Activated naive CD8-positive, alpha-beta T cell treated with anti-CD3 and anti-CD28 coated beads for 36 hours (primary cell): ENCODE results near the gene SRPX2. TPM values are rescaled to one million over a fixed set of nuclear protein-coding genes. Genes with fewer than 3 reads are reported as not detected.

Experiments used
- DNase-seq: peaks from one replicate; pipeline ENCODE4 v3.0.0; 2021
- H3K27ac Mint-ChIP-seq: one replicate; pipeline ENCODE4 v1.8.0; 2022; ENCODE audit warnings: mild to moderate bottlenecking, moderate library complexity, mixed read lengths
- H3K27me3 Mint-ChIP-seq: one replicate; pipeline ENCODE4 v1.8.0; 2022; ENCODE audit warnings: mild to moderate bottlenecking, mixed read lengths
- H3K36me3 Mint-ChIP-seq: one replicate; pipeline ENCODE4 v1.8.0; 2021; ENCODE audit warnings: mild to moderate bottlenecking, mixed read lengths
- H3K4me1 Mint-ChIP-seq: one replicate; pipeline ENCODE4 v1.8.0; 2021; ENCODE audit warnings: mixed read lengths
- H3K4me3 Mint-ChIP-seq: one replicate; pipeline ENCODE4 v1.8.0; 2022; ENCODE audit warnings: mild to moderate bottlenecking, moderate library complexity, mixed read lengths
- H3K9me3 Mint-ChIP-seq: one replicate; pipeline ENCODE4 v1.8.0; 2022; ENCODE audit warnings: mixed read lengths
- total RNA-seq, 2 experiments: library from RNA; stranded (reverse); gene quantifications; one replicate each; pipeline ENCODE4 v1.2.3, GENCODE V29; 2021

The SRPX2 gene
- total RNA-seq, 2 experiments from 2014 or later = not detected

DNA sequence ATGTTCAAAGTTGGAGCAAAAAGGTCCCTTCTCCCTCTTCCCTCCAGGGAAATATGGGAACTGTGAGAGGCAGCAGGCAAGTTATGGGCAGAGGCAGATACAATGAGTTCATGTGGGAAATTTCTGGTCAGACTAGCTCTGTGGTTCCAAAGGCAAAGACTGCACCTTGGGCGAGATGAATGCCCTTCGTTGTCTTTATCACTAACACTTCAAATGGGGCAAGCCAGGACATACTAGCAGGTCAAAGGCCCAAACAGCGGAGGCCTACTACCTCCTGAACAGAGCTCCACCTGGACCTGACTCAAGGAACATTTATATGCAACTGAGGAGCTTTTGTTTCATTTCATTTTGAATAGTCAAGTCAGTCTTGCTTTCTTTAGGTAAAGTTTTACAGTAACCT lies 29.0 kb downstream of the SRPX2 start:
- Mint-ChIP-seq H3K4me3 (no peak overlapping the region), H3K27ac (no peak overlapping the region), H3K36me3 (no peaks in the 10 kb centered on the region), H3K9me3 (no peaks in the 10 kb centered on the region), H3K4me1 (no peaks in the 10 kb centered on the region), H3K27me3 (peaks cover 10% of the 10 kb centered on the region)
- DNase-seq = no peak

DNA sequence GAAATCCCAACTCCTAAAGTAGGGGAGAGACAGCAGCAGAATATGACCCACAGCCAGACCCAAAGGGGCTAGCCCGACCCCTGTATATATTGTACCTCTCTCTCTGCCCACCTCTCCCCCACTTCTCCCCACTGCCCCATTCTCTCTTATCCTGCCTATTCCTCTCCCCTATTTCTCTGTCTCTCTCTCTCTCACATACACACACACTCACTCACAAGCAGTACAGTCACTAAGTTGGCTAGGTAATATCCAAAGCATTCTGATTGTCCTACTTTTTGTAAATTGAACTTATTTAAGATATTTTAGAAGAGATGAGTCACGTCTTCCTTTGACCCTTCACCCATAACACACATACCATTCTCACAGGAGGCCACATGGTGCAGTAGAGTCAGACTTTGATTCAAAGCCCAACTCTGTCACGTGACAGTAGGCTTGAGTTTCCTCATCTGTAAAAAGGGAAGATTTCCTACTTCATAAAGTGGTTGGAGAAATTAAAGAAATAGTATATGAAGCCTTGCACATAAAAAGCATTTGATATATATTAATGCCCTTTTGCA lies 29.5 kb downstream of the SRPX2 start:
- Mint-ChIP-seq H3K36me3 (no peaks in the 10 kb centered on the region), H3K4me3 (no peak overlapping the region)

DNA sequence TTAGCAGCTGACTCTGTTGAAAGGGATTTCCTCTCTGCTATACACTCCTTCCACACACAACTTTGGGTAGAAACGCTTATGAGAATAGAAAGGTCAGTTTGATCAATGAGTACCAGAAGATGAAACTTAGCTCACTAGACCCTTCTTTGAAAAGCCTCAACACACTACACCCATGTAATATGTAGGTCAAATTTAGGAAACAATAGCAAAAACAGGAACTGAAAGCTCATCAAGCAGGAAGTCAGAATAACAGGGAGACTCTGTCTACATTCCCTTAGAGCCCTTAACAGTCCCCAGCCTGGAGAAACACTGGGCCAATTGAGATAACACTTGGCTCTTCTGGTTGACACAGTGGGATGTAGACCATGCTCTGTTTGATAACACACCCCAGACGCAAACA lies 30.7 kb downstream of the SRPX2 start:
- no peak for DNase-seq
- peaks cover 4% of the 10 kb centered on the region for H3K27me3 Mint-ChIP-seq
- no peak overlapping the region for H3K27ac Mint-ChIP-seq
- H3K4me3 Mint-ChIP-seq = no peak overlapping the region
- H3K4me1 Mint-ChIP-seq = no peaks in the 10 kb centered on the region
- H3K36me3 Mint-ChIP-seq = no peaks in the 10 kb centered on the region
- H3K9me3 Mint-ChIP-seq = no peaks in the 10 kb centered on the region

More for the DNA sequence above, 29.5 kb downstream of the SRPX2 start:
- DNase-seq = no peak
- H3K9me3 Mint-ChIP-seq = no peaks in the 10 kb centered on the region
- no peak overlapping the region for H3K27ac Mint-ChIP-seq
- H3K27me3 Mint-ChIP-seq = peaks cover 8% of the 10 kb centered on the region
- no peaks in the 10 kb centered on the region for H3K4me1 Mint-ChIP-seq

DNA sequence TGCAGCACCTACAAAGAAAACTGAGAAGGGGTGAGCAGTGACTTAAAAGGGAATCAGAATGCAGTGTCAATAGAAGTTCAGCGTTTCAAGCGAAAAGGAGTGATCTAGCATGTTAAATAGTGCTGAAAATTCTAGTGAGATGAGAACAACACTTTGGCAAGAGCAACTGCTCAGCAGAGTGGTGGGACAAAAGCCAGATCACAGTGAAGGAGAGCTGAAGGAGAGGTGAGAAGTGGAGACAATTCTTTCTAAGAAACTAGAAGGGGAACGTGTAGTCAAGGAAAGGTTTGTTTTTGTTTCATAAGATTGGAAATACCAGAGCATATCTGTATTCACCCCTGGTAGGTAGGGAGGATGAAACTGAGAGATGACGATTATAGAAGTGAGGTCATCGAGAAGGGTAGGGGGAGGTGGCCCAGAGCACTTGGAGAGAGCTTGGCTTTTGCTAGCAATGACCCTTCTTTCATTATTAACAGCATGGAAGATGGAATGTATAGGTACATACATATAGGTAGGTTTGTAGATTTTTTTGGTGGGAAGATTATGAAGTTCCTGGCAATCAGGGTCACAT lies 33.7 kb downstream of the SRPX2 start:
- no peak for DNase-seq
- Mint-ChIP-seq H3K9me3 (no peaks in the 10 kb centered on the region), H3K27me3 (no peaks in the 10 kb centered on the region), H3K27ac (no peak overlapping the region), H3K36me3 (no peaks in the 10 kb centered on the region), H3K4me3 (no peak overlapping the region), H3K4me1 (no peaks in the 10 kb centered on the region)

DNA sequence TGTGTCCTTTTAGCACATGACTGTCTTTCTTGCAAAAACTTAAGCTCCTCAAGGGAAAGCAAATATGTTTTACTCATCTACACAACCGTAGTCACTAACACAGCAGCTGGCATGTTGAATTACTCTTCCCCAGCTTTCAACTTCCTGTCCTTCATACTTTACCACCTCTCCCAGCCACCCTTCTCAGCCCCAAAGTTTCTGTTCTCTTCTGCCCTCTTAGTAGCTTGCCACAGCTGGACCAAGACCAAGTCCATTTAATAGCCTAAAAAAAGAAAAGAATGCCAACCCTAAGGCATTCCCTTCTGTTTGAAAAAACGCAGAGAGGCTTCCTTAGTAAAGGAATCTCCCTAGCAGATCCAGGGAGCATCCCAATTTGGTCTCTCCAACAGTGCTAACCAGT lies 36.8 kb downstream of the SRPX2 start:
- no peak overlapping the region for H3K27ac Mint-ChIP-seq

DNA sequence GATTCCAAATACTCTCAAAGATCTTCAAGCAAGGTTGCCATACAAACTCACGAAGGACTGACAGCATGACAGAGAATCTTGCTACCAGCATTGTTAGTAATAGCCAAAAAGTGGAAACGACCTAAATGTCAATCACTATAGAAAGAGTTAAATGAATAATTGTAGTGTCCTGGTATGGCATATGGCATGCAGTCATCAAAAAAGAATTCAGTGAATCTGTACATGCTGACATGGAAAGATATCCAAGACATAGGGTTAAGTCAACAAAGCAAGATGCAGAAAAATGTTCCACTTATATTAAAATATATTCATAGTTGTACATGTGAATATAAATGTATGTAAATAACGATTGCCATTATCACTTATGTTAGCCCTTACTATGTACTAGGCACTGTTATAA lies 37.6 kb downstream of the SRPX2 start:
- Mint-ChIP-seq H3K9me3 (no peaks in the 10 kb centered on the region), H3K4me3 (no peak overlapping the region), H3K4me1 (peaks cover 6% of the 10 kb centered on the region), H3K27ac (no peak overlapping the region), H3K27me3 (peaks cover 5% of the 10 kb centered on the region), H3K36me3 (no peaks in the 10 kb centered on the region)
- DNase-seq = no peak

More for the DNA sequence above, 36.8 kb downstream of the SRPX2 start:
- Mint-ChIP-seq H3K4me3 (no peak overlapping the region), H3K4me1 (peaks cover 2% of the 10 kb centered on the region), H3K36me3 (no peaks in the 10 kb centered on the region), H3K27me3 (peaks cover 3% of the 10 kb centered on the region), H3K9me3 (no peaks in the 10 kb centered on the region)
- DNase-seq = no peak

DNA sequence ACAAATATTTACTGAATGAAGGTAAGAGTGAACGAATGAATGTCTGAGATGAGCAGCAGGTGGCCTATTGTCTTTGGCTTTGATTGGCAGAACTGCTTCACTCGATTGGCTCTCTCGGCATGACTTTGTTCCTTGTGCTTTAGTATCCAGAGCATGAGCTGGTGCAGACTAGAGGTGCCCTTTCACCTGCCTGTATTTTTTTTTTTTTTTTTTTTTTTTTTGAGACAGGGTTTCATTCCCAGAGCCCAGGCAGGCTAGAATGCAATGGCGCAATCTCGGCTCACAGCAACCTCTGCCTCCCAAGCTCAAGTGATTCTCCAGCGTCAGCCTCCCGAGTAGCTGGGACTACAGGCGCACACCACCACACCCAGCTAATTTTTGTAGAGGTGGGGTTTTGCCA lies 38.9 kb downstream of the SRPX2 start:
- Mint-ChIP-seq H3K27ac (no peak overlapping the region), H3K27me3 (peaks cover 5% of the 10 kb centered on the region), H3K4me3 (no peak overlapping the region), H3K9me3 (no peaks in the 10 kb centered on the region), H3K4me1 (peaks cover 20% of the 10 kb centered on the region), H3K36me3 (no peaks in the 10 kb centered on the region)
- no peak for DNase-seq

DNA sequence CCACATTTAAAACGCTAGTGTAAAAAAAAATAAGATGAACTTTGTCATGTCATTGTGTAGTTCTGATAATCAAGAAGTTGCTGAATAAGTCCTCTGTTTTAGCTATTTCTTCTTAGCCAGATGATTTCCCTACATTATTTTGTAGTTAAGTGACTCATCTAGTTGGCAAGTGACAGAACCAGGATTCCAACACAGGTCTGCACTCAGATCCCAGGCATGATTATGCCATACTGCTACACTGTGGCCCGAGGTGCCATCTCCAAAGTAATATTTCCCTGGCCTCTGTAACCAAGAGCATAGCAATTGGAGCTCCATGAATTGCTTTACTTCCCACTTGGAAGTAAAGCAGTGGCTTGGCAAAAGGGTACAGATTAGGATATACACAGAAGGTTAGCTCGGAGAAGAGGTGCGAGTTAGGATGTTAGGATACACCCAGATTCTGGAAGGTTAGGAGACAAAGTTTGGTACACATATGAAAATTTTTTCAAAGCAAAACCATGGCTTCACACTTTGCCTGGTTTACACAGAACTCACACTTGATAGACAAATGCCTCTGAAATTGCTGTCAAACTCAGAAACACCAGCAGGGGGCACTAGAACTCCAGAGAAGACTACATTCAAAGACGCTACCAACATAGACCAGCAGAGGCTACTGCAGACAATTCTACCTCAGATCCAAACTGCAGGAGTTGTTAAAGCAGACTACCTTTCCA lies 41.4 kb downstream of the SRPX2 start:
- Mint-ChIP-seq H3K36me3 (no peaks in the 10 kb centered on the region), H3K4me3 (no peak overlapping the region), H3K27me3 (peaks cover 11% of the 10 kb centered on the region), H3K4me1 (peaks cover 21% of the 10 kb centered on the region), H3K27ac (no peak overlapping the region), H3K9me3 (no peaks in the 10 kb centered on the region)
- DNase-seq = peak; percentile 40

DNA sequence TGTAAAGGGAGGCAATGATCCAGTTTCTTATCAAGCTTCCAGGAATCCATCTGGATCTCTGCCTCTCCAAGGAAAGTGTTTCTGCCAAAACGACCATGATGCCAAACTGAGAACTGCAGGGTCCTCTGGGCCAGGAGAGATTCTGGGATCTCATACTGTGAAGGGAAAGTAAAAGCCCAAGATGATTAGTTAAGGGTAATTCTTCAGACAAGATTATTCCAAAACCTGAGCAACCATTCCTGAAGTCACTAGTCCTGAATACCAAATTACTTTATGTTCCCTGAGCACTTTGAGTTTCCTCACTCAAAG lies 42.0 kb downstream of the SRPX2 start:
- Mint-ChIP-seq H3K27me3 (peaks cover 15% of the 10 kb centered on the region), H3K4me1 (peaks cover 21% of the 10 kb centered on the region), H3K4me3 (no peak overlapping the region), H3K9me3 (no peaks in the 10 kb centered on the region), H3K27ac (no peak overlapping the region), H3K36me3 (no peaks in the 10 kb centered on the region)
- DNase-seq = no peak

DNA sequence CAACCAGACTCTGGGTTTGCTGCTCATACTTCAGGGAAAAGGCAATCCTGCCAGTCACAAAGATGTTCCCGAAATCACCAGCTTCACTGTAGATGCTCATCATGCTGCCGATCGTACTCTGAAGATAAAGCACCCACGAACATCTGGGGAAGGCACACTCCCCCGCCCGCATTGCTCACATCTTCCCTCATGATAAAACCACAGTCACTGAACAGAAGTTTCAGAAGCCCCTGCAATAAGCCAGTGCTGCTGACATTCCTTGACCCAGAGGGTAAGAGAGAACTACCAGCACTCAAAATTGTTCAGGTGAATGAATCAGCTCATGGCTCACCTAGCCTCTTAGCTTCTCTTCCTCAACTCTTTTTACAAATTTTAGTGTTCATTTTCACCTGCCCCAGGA lies 43.1 kb downstream of the SRPX2 start:
- Mint-ChIP-seq H3K9me3 (no peaks in the 10 kb centered on the region), H3K27ac (peak overlapping the region; percentile 48), H3K4me3 (peak overlapping the region; percentile 22), H3K27me3 (peaks cover 21% of the 10 kb centered on the region), H3K4me1 (peaks cover 21% of the 10 kb centered on the region), H3K36me3 (no peaks in the 10 kb centered on the region)
- peak; percentile 40 for DNase-seq

DNA sequence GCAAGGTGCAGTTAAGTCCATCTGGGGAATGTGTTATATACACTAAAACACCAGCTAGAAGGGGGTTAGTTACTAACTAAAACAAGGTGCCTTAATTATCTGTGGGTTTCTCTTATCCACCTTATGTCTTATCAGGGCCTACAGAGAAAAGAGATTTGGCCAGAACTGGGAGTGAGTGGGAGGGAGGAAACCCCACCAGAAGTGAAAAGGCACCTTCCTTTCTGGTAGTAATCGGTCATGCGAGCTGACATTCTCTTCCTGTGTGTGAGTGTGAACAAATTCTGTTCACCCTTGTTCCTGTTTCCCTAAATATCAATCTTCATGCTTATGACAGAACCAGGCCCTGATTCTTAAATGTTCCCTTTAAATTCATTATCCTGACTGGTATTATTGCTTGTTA lies 43.5 kb downstream of the SRPX2 start:
- peaks cover 21% of the 10 kb centered on the region for H3K27me3 Mint-ChIP-seq
- peak overlapping the region; percentile 48 for H3K27ac Mint-ChIP-seq
- H3K9me3 Mint-ChIP-seq = no peaks in the 10 kb centered on the region
- no peaks in the 10 kb centered on the region for H3K36me3 Mint-ChIP-seq
- peak; percentile 5 for DNase-seq
- H3K4me3 Mint-ChIP-seq = no peak overlapping the region
- H3K4me1 Mint-ChIP-seq = peaks cover 21% of the 10 kb centered on the region

DNA sequence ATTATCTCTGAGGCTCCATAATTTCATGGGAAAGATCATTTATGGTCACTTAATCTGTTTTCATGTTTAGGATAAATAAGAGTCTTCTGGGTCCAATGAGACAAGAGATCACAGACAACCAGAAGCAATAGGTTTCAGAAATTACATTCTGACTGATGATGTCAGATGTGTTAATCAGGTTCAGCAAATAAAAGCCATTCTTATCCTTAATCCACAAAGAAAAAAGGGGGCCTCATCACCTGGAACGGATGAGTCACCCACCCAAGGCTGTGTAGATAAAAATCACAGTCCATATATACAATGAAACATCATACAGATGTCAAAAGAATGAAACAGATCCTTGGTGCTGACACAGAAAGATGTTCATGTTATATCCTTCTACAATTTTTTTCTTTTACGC lies 51.3 kb downstream of the SRPX2 start:
- H3K36me3 Mint-ChIP-seq = no peaks in the 10 kb centered on the region
- peaks cover 8% of the 10 kb centered on the region for H3K4me1 Mint-ChIP-seq
- no peaks in the 10 kb centered on the region for H3K9me3 Mint-ChIP-seq
- H3K27ac Mint-ChIP-seq = no peak overlapping the region
- H3K4me3 Mint-ChIP-seq = no peak overlapping the region
- no peak for DNase-seq
- peaks cover 32% of the 10 kb centered on the region for H3K27me3 Mint-ChIP-seq

DNA sequence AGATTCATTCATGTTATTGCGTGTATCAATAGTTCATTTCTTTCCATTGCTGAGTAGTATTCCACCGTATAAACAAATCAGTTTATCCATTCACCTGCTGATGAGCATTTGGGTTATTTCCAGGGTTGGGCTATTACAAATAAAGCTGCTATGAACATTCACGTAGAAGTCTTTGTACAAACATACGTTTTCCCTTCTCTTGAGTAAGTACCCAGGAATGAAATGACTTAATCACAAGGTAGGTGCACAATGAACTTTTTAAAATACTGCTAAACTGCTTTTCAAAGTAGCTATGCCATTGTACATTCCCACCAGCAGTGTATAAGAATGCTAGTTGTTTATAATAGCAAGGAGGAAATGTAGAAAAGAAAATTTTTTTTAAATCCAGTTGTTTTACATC lies 52.0 kb downstream of the SRPX2 start:
- Mint-ChIP-seq H3K27me3 (peaks cover 27% of the 10 kb centered on the region), H3K4me3 (no peak overlapping the region), H3K36me3 (no peaks in the 10 kb centered on the region), H3K4me1 (peaks cover 8% of the 10 kb centered on the region), H3K9me3 (no peaks in the 10 kb centered on the region), H3K27ac (no peak overlapping the region)
- no peak for DNase-seq

DNA sequence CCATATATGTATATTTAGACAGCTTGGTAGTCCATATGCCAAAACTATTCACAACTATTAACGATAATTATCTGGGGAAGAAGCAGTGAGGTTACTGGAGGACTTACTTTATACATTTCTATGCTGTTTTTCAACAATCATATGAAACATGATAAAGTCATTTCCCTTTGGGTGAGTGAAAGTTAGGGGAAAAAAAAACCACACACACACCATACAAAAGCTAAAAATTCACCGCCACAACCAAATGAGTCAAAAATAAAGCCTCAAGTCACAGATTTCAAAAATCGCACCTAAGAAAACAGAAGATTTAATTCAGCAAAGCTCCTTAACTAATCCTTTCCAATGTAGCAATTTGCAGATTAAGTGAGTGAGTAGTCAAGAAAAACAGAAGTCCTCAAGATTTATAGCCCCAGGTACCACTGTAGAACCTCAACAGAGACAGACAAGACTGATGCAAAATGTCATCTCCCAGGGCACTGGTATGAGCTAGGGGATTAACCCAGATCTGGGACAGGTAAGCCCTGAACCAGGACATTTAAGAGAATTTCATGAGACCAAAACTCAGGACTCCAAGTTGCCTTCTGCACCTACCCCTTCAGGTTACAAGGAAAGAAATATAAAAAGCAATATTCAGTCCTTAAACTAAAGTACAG lies 52.8 kb downstream of the SRPX2 start:
- Mint-ChIP-seq H3K4me3 (no peak overlapping the region), H3K27ac (no peak overlapping the region), H3K27me3 (peaks cover 31% of the 10 kb centered on the region), H3K4me1 (peaks cover 8% of the 10 kb centered on the region), H3K9me3 (no peaks in the 10 kb centered on the region), H3K36me3 (no peaks in the 10 kb centered on the region)
- no peak for DNase-seq

DNA sequence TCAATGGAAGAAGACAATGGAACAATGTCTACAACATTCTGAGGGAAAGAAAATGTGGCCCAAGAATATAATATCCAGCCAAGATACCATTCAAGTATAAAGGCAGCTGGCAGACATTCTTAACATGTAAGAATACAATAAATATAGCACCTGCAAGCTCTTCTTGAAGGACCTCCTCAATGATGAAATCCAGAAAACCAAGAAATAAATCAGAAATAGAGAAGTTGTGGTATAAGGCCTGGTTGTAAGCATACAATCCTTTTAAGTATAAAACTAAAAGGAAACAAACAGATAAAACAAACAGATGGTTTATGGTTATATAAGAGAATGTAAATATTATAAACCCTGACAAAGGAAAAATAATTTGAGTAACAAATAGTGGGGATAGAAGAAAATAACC lies 54.6 kb downstream of the SRPX2 start:
- Mint-ChIP-seq H3K4me3 (no peak overlapping the region), H3K9me3 (no peaks in the 10 kb centered on the region), H3K4me1 (peaks cover 8% of the 10 kb centered on the region), H3K27me3 (peaks cover 32% of the 10 kb centered on the region), H3K27ac (no peak overlapping the region), H3K36me3 (no peaks in the 10 kb centered on the region)
- DNase-seq = no peak

DNA sequence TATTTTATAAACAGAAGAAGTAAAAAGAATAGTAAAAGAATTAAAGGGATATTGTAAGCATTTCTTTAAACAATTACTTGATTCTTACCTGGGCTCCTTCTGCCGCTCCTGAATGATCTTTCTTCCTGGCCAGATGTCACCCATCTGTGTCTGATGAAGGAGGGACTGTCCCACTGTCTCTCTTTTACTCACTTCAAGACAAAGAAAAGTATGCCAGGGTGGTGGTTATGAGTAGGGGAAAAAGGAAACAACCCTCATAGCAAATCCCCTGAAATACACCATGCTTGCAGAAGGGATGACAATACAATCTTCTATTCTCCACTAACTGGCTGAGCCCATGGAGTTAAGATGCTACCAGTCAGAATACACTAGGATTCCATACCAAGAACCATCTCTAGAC lies 56.8 kb downstream of the SRPX2 start:
- peaks cover 7% of the 10 kb centered on the region for H3K4me1 Mint-ChIP-seq
- peaks cover 28% of the 10 kb centered on the region for H3K27me3 Mint-ChIP-seq
- H3K4me3 Mint-ChIP-seq = no peak overlapping the region
- no peak for DNase-seq
- no peaks in the 10 kb centered on the region for H3K36me3 Mint-ChIP-seq
- H3K27ac Mint-ChIP-seq = no peak overlapping the region
- H3K9me3 Mint-ChIP-seq = no peaks in the 10 kb centered on the region
